ENCODE measurements around the gene CIART. TPM values are rescaled to one million over a fixed set of nuclear protein-coding genes. Genes with fewer than 3 reads are reported as not detected.

The CIART gene
- total RNA-seq, 1 donor from 2014 or later: 1.5 TPM

DNA sequence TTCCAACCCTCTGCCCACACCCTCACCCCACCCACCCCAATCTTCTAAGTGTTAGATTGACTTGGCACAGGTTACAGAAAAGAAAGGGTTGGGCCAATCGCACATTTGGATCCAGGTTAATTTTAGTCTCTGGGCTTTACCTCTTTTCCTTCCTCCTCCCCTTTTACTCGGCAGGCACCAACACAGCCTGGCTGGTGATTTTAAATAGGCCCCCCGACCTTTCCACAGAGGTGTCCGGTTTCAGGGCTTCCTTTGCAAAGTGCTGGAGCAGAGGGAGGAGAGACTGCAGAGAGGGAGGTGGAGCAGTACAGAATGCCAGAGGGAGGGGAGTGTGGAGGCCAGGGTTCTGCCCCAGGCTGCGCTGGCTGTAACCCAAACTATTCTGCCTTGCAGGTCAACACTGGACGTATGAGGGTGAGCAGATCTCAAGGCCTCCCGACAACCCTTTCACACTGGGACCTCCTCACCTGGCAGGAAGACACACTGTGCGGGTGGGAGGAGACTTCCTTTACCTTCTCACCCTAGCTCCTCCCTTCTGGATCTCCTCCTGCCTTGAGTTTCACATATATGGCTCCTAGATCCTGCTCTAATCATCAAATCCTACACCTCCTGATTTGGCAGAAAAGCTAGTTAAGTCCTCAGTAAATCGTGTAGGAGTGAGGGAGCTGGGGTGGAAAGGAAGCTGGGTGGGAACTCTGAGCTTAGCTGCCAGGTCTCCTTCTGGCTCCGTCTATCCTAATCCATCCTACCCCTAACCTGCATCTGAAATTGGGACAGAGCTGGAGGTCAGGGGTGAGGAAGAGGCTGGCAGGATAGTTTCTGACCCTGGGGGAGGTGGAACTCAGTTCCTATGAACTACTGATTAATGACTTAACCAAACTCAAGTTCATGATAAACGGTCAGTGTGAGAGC, 22.3 kb upstream of the CIART start:
- intact Hi-C loops (cut with micrococcal nuclease): loop anchor here (10.0 kb wide), 2 partner anchors 225 to 255 kb away; partner anchors contain the start of genes FALEC and TARS2

DNA sequence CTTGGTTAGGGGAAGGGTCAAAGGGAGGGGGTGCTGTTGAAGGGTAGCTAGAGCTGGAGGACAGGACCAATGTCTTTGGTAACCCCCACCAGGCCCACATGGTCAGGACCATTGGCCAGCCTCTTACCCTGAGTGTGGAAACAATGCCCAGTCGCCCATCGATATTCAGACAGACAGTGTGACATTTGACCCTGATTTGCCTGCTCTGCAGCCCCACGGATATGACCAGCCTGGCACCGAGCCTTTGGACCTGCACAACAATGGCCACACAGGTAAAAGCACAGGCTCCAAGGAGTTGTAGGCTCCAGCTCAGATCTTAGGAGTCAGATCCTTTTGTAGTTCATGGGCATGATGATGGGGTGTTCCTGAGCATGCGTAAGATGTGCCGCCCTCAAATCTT, 21.0 kb upstream of the CIART start:
- intact Hi-C loops (cut with micrococcal nuclease): loop anchor here (10.0 kb wide), 1 partner anchor 223 kb away; the partner anchor contains the start of gene TARS2

DNA sequence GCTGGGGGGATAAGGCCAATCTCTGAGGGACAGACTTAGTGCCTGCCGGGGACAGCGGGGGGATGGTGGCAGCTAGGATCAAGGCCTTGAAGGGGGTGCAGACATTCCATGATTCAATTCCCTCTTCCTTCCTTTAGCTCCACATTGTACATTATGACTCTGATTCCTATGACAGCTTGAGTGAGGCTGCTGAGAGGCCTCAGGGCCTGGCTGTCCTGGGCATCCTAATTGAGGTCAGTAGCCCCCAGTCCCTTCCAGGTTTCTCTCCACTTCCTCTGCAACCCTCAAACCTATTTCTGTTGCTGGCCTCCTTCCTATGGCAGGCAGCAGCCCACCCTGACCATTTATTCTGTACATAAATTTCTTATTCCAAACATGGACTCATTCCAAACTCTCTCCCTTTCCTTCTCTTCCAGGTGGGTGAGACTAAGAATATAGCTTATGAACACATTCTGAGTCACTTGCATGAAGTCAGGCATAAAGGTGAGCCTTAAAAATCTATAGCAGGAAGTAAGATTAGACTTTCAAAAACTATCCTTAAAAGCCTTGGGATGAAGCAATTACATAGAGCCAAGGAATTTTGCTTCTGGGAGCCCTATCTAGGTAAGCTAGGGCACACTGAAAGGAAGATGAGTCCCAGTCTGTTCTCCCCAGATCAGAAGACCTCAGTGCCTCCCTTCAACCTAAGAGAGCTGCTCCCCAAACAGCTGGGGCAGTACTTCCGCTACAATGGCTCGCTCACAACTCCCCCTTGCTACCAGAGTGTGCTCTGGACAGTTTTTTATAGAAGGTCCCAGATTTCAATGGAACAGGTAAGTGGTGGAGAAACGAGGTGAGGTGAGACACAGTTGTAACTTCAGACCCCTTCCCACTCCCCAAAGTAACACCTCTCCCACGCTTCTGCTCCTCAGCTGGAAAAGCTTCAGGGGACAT, 19.7 kb upstream of the CIART start:
- intact Hi-C loops (cut with micrococcal nuclease): loop anchor here (10.0 kb wide), 1 partner anchor 222 kb away; the partner anchor contains the start of gene TARS2

DNA sequence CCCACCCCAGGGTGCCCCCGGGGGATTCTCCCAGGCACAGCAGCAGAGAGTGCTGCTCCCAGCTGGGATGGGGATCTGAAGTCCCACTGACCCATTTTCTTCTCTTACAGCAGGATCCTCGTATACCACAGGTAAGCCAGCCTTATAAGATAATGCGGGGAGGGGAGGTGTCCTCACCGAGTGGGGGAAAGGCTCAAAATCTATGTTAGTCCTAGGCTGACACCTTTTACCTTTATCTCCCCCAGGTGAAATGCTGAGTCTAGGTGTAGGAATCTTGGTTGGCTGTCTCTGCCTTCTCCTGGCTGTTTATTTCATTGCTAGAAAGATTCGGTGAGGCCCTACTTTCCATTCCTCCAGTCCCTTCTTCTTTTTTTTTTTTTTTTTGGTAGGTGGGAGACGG, 18.8 kb upstream of the CIART start:
- intact Hi-C loops (cut with micrococcal nuclease): loop anchor here (10.0 kb wide), 1 partner anchor 221 kb away; the partner anchor contains the start of gene TARS2

DNA sequence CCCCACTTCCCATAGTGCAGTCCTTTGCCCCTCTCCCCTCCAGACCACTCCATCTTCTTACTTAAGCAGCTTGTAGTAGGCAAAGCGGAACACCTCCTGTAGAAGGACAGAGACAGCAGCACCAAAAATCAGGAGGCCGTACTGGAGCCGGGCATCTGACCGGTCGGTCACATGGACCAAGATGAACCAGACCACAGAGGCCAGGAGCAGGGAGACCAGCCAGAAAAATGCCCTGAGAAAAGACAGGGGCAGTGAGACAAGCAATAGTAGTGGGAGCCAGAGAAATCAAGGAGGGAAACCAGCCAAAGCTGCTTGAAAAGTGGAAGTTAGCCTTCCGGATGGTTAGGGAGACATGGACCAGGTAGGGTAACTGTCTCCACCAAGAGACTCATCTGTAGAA, 14.5 kb upstream of the CIART start:
- intact Hi-C loops (cut with micrococcal nuclease): loop anchor here (10.0 kb wide), 1 partner anchor 217 kb away; the partner anchor contains the start of gene TARS2

DNA sequence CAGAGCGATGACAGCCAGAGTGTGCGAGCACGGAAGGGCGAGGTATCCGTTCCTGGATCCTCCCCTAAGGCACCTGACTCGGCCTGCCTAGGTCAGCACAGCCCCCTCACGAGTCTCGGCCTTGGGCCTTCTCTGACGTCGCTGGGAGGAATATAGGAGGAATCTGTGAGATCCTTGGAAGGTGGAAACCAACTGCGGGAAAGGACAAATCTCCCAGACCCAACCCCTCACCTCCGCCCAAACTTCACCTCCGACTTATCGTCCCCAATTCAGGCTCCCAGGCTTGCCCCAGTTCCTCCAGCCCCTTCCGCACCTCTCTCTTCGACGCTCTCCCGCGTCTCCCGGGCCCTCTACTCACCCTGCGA, 14.0 kb upstream of the CIART start:
- intact Hi-C loops (cut with micrococcal nuclease): loop anchor here (10.0 kb wide), 1 partner anchor 216 kb away; the partner anchor contains the start of gene TARS2

DNA sequence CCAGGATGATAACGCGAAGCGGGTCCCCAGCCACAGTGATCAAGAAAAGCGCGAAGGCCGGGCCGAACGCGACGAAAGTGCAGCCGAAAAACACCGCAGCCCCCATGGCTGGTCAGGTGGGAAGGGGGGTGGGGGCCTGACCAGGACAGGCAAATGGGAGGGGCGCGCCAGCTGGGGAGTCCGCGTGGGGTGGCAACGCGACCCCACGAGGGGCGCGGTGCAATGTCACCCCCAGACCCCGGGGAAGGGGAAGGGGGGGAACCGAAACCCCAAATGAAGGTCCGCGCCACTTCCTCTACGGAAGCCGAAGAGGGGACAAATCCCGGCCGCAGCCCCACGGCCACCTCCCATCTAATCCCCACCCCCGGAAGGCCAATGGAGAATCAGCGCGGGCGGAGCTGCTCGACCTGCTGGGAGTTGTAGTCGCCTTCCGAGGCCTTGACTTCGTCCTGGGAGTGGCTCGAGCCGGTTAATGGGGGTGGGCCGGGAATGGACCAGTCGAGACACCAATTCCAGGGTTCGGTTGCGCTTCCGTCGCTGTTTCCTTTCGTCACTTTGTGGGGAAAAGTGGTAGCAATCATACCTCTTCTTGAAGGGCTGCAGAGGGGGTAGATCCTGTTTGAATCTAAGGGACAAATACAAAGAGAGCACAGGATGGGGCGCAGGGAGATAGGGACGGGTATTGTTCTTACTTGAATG, 13.5 kb upstream of the CIART start, which contains the start of gene APH1A:
TSS of gene APH1A (minus strand) at position 312 of the 699 bp plus-strand sequence. CDS start at position 106, 206 bp downstream.
- intact Hi-C loops (cut with micrococcal nuclease): loop anchor here (1.0 to 10.0 kb wide), 5 partner anchors 12 to 216 kb away; partner anchors contain the start of genes ANP32E, MRPS21, PRPF3 and TARS2

DNA sequence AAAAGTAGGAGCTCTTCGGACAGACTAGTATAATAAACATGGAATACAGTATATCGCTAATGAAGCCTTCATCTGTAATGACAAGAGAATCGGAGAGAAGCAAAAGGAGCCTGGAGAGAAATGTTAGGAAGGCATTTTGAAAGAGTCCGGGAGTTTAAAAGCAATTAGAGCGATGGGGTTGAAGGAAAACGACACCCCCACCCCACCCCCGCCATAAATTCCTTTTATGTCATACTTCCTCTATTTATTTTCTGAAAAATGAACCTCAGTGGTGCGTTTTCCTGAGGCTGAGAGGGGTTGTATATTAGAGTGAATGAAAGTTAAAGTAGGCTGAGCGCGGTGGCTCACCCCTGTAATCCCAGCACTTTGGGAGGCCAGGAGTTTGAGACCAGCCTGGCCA, 12.9 kb upstream of the CIART start:
- intact Hi-C loops (cut with micrococcal nuclease): loop anchor here (1.0 to 10.0 kb wide), 5 partner anchors 12 to 215 kb away; partner anchors contain the start of genes ANP32E, MRPS21, PRPF3 and TARS2

DNA sequence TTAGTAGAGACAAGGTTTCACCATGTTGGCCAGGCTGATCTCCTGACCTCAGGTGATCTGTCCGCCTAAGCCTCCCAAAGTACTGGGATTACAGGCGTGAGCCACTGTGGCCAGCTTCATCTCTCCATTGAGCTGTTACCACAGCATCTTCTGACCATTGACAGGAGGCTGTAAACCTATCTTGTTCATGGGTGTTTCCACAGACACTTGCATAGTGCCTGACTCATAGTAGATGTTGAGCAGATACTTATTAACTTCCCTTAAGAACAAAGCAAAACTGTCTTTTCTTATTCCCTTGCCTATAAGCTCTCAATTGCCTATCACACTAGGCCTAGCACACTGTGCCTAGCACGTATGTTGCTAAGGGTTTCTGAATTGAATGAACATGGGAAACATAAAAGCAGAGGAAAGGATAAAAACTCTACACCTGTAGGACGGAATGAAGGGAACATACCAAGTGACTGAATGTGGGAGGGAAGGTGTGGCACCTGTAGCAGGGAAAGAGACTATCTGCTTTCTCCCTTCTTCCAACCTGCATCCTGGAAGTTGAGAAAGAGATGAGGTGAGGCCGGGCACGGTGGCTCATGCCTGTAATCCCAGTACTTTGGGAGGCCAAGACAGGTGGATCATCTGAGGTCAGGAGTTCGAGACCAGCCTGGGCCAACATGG, 10.9 kb upstream of the CIART start:
- intact Hi-C loops (cut with micrococcal nuclease): no loop called here

DNA sequence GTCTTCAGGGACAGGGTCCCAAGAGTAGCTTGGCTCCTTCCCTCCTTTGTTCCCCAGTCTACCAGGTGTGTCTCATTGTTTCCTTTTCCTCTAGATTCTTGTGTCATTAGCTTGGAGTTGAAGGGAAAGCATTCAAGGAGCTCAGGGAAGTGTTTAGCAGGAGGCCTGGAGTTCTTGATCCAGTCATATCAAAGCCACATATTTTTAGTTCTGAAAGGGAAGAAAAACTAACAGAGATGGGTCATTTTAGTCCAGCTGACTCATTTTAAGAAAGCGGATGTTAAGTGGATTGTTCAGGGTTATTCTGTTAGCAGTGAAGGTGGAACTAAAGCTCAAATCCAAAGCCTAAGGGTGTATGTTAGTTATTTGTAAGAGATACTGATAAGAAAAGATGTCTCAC, 9.0 kb upstream of the CIART start:
- intact Hi-C loops (cut with micrococcal nuclease): no loop called here

DNA sequence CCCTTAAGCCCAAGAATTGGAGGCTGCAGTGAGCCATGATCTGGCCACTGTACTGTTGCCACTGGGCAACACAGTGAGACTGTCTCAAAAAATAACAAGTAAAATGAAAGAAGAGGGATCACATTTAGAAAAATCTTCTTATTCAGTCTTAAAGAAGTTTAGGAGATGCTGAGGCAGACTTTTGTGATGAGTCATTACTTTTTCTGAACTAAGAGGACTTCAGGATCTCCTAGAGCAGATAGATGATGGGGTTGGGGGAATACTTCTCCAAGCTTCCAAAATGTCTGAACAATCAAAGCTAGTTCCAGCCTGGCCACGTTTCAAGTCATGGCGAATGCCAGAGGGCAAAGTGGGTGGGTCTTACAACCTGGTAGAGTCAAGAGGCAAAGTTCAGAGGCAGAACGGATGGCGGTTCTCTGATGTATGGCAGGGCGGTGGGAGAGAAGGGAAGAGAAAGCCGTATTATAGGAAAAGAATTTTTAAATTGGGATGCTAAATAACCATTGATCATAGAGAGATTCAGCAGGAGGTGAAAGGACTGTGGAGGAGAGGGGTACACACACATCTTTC, 2.1 kb upstream of the CIART start:
- intact Hi-C loops (cut with micrococcal nuclease): no loop called here

DNA sequence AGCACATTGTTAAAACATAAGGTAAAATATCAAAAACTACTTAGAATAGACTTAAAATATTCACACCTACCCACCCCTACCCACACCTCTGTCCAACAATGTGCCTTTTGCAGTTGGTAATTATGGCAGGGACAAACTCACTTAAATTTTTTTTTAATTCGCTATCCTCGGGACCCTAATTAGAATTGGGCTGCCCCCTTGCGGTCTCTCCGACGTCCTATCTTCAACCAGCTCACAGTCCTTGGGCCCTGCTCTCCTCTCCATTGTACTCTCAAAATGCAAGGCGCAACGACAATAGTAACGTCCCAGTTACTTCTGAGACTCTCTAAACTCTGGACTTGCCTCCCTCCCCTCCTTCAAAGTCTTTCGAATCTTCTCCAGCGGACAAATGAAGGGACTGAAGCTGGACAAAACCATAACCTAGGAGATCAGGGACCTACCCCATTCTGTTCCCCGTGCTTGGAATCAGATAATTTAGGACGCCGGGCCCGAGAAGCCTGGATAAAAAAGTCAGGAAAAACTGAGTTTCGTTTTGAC, 1.1 kb upstream of the CIART start:
- intact Hi-C loops (cut with micrococcal nuclease): loop anchor here (1.0 kb wide), 2 partner anchors 12 to 26 kb away; partner anchors contain the start of gene APH1A

DNA sequence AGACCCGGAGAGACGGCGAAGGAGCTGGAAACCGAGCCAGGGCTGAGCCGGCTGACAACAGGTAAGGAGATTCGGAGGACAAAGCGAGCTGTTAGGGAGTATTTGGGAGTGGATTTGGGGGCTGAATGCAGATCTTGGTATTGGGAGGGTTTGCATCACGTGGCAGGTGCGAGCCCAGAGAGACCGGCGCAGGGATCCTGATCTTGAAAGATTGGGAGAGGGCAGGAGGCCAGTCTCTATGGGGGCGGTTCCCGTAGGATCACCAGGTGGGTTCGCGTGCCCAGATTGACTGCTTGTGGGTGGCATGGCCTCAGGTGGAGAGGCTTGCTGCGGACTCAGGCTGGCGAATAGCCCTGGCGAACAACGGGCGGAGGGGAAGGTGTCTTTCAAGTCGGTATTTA, 204 bp downstream of the CIART start:
- intact Hi-C loops (cut with micrococcal nuclease): loop anchor here (1.0 kb wide), 1 partner anchor 11 kb away; the partner anchor contains the start of gene MRPS21

DNA sequence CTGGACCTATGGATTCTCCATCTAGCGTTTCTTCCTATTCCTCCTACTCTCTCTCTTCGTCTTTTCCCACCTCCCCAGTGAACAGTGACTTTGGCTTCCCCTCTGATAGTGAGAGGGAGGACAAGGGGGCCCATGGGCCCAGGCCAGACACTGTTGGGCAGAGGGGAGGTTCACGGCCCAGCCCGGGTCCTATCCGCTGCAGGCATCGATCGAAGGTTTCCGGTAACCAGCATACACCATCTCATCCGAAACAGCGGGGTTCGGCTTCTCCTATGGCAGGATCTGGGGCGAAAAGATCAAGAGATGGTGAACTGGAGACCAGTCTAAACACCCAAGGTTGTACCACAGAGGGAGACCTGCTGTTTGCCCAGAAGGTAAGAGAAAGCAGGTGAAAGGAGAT, 906 bp downstream of the CIART start:
- intact Hi-C loops (cut with micrococcal nuclease): no loop called here

DNA sequence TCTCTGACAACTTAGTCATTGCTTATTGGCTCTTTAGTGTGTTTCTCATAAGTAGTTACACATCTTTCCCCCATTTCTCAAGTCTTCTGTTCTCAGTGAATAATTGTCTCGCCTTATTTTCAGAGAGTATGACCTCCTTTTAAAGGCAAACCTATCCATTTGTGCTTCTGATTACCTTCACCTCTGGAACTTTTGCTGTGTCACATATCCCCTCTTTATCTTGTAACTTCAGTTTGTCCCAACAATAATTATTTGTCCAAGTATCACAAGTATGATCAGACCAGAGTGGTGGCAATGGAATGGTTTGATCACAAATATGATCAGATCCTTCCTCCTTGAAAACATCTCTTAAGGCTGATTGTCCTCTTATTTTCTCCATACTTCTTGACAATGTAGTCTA, 6.0 kb downstream of the CIART start:
- intact Hi-C loops (cut with micrococcal nuclease): no loop called here

DNA sequence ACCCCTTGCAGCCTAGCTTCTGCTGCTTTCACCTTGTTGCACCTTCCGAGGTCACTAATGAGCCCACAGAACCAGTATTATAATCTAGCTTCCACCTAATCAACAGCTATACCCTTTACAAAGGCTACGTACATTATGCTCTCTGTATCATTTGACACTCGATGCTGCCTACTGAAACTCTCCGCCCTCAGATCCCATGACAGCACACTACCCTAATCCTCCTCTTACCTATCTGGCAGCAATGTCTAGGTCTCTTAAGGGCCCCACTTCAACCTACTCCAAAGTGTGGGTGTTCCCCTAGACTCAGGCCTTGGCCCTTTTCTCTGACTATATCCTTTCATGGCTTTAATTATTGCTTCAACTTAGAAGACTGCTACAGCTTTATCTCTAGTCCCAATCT, 6.5 kb downstream of the CIART start:
- intact Hi-C loops (cut with micrococcal nuclease): no loop called here

DNA sequence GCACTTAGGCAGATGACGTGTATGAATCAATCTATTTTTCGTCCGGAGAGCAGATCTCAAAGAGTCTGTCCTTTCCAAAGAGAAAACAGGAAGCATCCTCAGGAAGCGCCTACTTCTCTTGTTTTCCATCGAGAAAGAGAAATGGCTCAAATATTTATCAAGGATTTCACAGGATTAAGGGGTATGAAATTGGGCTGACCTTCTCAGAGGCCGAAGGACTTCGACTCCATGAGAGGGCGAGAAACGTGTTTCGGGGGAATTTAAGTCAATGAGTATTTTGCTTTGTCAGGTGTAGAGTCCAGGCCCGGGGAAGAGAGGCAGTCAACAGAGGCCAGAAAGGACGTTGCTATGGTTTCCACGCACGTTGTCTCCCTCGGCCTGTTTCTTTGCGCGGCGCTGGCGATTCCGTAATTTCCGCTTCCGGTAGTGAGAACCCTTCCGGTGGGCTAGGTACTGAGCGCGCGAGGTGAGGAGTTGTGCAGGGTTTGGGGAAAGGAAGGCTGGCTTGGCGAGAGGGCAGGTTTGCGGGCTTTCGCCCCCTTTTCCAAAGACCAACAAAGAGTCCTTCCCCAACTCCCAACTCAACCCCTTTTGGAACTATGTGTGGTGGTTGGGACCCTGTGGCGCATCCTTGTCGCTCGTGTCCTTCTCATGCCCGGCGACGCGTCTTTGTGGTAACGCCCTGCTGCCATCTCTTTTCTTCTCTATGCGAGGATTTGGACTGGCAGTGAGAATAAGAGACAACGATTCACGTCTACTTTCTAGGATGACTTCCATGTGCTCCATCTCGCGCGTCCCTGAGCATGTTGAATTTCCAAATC, 11.3 kb downstream of the CIART start, which contains the start of gene MRPS21:
TSS of gene MRPS21 (plus strand) at position 429 of the 821 bp plus-strand sequence. CDS start 506 bp downstream, outside the sequence.
- intact Hi-C loops (cut with micrococcal nuclease): loop anchor here (1.0 to 5.0 kb wide), 4 partner anchors 11 to 56 kb away; partner anchors contain the start of genes ANP32E, APH1A and CIART

DNA sequence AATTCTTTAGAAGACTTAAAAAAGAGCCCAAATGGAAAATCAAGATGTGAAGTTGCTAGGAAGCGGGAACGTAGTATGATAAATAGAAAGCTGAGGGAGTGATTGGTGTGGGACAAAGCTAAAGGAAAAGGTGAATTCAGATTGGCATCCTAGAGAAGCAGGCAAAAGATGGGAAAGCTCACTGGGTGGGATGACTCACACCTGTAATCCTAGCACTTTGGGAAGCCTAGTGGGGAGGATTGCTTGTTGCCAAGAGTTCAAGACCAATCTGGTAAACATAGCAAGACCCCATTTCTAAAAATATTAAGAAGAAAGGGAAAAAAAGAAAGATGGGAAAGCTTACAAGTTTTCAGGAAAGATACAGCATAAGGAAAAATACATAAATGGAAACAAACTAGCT, 13.1 kb downstream of the CIART start:
- intact Hi-C loops (cut with micrococcal nuclease): no loop called here
